ENCODE data around the gene GPR35.

GPR35 gene

GRCh38 chr2:240624950-240625621 lies at the start of gene GPR35:
GPR35 (plus strand) TSS chr2:240625480; CDS start chr2:240629953, 4,473 bp downstream.
- DNase-seq (ENCODE audit: low read depth in 2 of 2), result peak; percentile 53 to 79

GRCh38 chr2:240576036-240576435 lies 49.2 kb upstream of the GPR35 start:
- no peak for DNase-seq (ENCODE audit: low read depth in 2 of 2)

GRCh38 chr2:240576436-240577205 lies 48.7 kb upstream of the GPR35 start:
- DNase-seq (ENCODE audit: low read depth in 2 of 2), result no peak

- DNase-seq (ENCODE audit: low read depth in 2 of 2), result no peak
Measured at GRCh38 chr2:240577281-240578109, 47.8 kb upstream of the GPR35 start.

- no peak for DNase-seq (ENCODE audit: low read depth in 2 of 2)
Measured at GRCh38 chr2:240578110-240578450, 47.2 kb upstream of the GPR35 start.

GRCh38 chr2:240578488-240578887 lies 46.8 kb upstream of the GPR35 start:
- DNase-seq (ENCODE audit: low read depth in 2 of 2), result no peak

- DNase-seq (ENCODE audit: low read depth in 2 of 2), result no peak
Measured at GRCh38 chr2:240579071-240579762, 46.1 kb upstream of the GPR35 start.

GRCh38 chr2:240579771-240580614 lies 45.3 kb upstream of the GPR35 start:
- peak; percentile 50 to 52 for DNase-seq (ENCODE audit: low read depth in 2 of 2)

GRCh38 chr2:240581811-240582210 lies 43.5 kb upstream of the GPR35 start:
- no peak for DNase-seq (ENCODE audit: low read depth in 2 of 2)

GRCh38 chr2:240582781-240583180 lies 42.5 kb upstream of the GPR35 start:
- no peak for DNase-seq (ENCODE audit: low read depth in 2 of 2)

- DNase-seq (ENCODE audit: low read depth in 2 of 2), result no peak
Measured at GRCh38 chr2:240583774-240584173, 41.5 kb upstream of the GPR35 start.

- no peak for DNase-seq (ENCODE audit: low read depth in 2 of 2)
Measured at GRCh38 chr2:240584486-240585031, 40.7 kb upstream of the GPR35 start.

GRCh38 chr2:240585101-240585500 lies 40.2 kb upstream of the GPR35 start:
- no peak for DNase-seq (ENCODE audit: low read depth in 2 of 2)

- DNase-seq (ENCODE audit: low read depth in 2 of 2), result no peak
Measured at GRCh38 chr2:240585681-240586197, 39.5 kb upstream of the GPR35 start.

- peak; percentile 92 to 98 for DNase-seq (ENCODE audit: low read depth in 2 of 2)
Measured at GRCh38 chr2:240586198-240586918, 38.9 kb upstream of the GPR35 start, which contains the start of gene CAPN10. CAPN10 (plus strand) TSS chr2:240586734; CDS start chr2:240586912, 178 bp downstream.

- peak in 1 of 2 donors; percentile 46 for DNase-seq (ENCODE audit: low read depth in 2 of 2)
Measured at GRCh38 chr2:240586919-240587800, 38.1 kb upstream of the GPR35 start.

- no peak for DNase-seq (ENCODE audit: low read depth in 2 of 2)
Measured at GRCh38 chr2:240588006-240588655, 37.1 kb upstream of the GPR35 start.

- DNase-seq (ENCODE audit: low read depth in 2 of 2), result no peak
Measured at GRCh38 chr2:240588669-240589068, 36.6 kb upstream of the GPR35 start.

Measured in stimulated activated CD8-positive, alpha-beta memory T cell treated with anti-CD3 and anti-CD28 coated beads, Interleukin-7, amount 100 ng/mL, for 4 hours (primary cell).